GM23248 (cell line): ENCODE results near the gene METTL9. TPM values are rescaled to one million over a fixed set of nuclear protein-coding genes. Genes with fewer than 3 reads are reported as not detected.
"Not testable (repeated sequence)": the region's sequence is repeated elsewhere in the genome, so short reads cannot be mapped to it uniquely, and the experiment has no call there.

Experiments
- DNase-seq: peaks from one replicate; pipeline ENCODE4 v3.0.0-alpha.2; 2015
- H2AFZ ChIP-seq: fragments of 200-600 bp; sonication (generic); 2 replicates; pipeline ENCODE4 v1.6.1; 2016; ENCODE audit warnings: antibody characterized with exemption
- H3F3A ChIP-seq: fragments of 200-600 bp; sonication (generic); 2 replicates; pipeline ENCODE4 v1.6.1; 2016; ENCODE audit warnings: mild to moderate bottlenecking, antibody characterized with exemption, mixed run types; ENCODE audit not compliant: insufficient read depth
- H3K27ac ChIP-seq: fragments of 200-600 bp; sonication (generic); 2 replicates; pipeline ENCODE4 v1.5.1; 2016; ENCODE audit warnings: mild to moderate bottlenecking
- H3K27me3 ChIP-seq: fragments of 200-600 bp; sonication (generic); replicated peaks from 2 replicates; pipeline ENCODE4 v1.6.1; 2016; ENCODE audit warnings: mild to moderate bottlenecking; ENCODE audit not compliant: insufficient read depth
- H3K36me3 ChIP-seq: fragments of 200-600 bp; sonication (generic); 2 replicates; pipeline ENCODE4 v1.6.1; 2016; ENCODE audit warnings: low read depth, mild to moderate bottlenecking
- H3K4me1 ChIP-seq: fragments of 200-600 bp; sonication (generic); 2 replicates; pipeline ENCODE4 v1.6.1; 2016; ENCODE audit warnings: mild to moderate bottlenecking; ENCODE audit not compliant: insufficient read depth
- H3K4me2 ChIP-seq: fragments of 200-600 bp; sonication (generic); one replicate; pipeline ENCODE4 v1.6.1; 2016; ENCODE audit warnings: mild to moderate bottlenecking; ENCODE audit not compliant: unreplicated experiment
- H3K4me3 ChIP-seq: fragments of 200-600 bp; sonication (generic); 2 replicates; pipeline ENCODE4 v1.5.1; 2016; ENCODE audit warnings: mild to moderate bottlenecking
- H3K79me2 ChIP-seq: fragments of 200-600 bp; sonication (generic); 2 replicates; pipeline ENCODE4 v1.6.1; 2016; ENCODE audit warnings: mild to moderate bottlenecking; ENCODE audit not compliant: insufficient read depth
- H3K9ac ChIP-seq: fragments of 200-600 bp; sonication (generic); 2 replicates; pipeline ENCODE4 v1.6.1; 2016; ENCODE audit warnings: mild to moderate bottlenecking
- H3K9me2 ChIP-seq: fragments of 200-600 bp; sonication (generic); 2 replicates; pipeline ENCODE4 v1.6.1; 2016; ENCODE audit warnings: mixed run types, mild to moderate bottlenecking, moderate library complexity; ENCODE audit not compliant: insufficient read depth
- H3K9me3 ChIP-seq: fragments of 200-600 bp; sonication (generic); one replicate; pipeline ENCODE4 v1.6.1; 2017; ENCODE audit warnings: low read depth
- H4K20me1 ChIP-seq: fragments of 200-600 bp; sonication (generic); 2 replicates; pipeline ENCODE4 v1.6.0; 2016; ENCODE audit not compliant: insufficient read depth
- EZH2 ChIP-seq: fragments of 200-600 bp; sonication (generic); IDR thresholded peaks from 2 replicates; pipeline ENCODE4 v1.6.1; 2018; ENCODE audit warnings: antibody characterized with exemption, mild to moderate bottlenecking; ENCODE audit not compliant: insufficient read depth, poor library complexity, severe bottlenecking
- EZH2phosphoT487 ChIP-seq: fragments of 200-600 bp; sonication (generic); IDR thresholded peaks from 2 replicates; pipeline ENCODE4 v1.6.1; 2018; ENCODE audit warnings: antibody characterized with exemption, moderate library complexity, mild to moderate bottlenecking, low read depth; ENCODE audit not compliant: insufficient read depth
- WGBS, 2 experiments: methylation state at CpG; one replicate each; pipeline ENCODE4 v1.1.6; 2015 to 2017; ENCODE audit warnings: low lambda C conversion rate in 2 of 2, low coverage in 1 of 2; ENCODE audit errors: missing lambda C conversion rate in 2 of 2; 5-methylcytosine and 5-hydroxymethylcytosine counted together
- in situ Hi-C: fragments of 300-500 bp; cut with MboI; formaldehyde crosslinking; loops from 2 replicates; pipeline ENCODE4 v1.15.0; 2020
- polyA plus RNA-seq: library from polyadenylated mRNA; unstranded; fragments of >200 nt; fragmentation: Nextera tagmentation; extraction: Ambion mirVana; gene quantifications from 2 replicates; pipeline ENCODE4 v1.2.1, GENCODE V29; 2016
- total RNA-seq: library from RNA; depleted of rRNA; stranded (reverse); fragments of >200 nt; shearing (Covaris generic); gene quantifications from 2 replicates; pipeline ENCODE4 v1.2.3, GENCODE V29; 2014

METTL9 gene
- total and polyA plus RNA-seq, 2 experiments from 2014 or later, result 273 to 326 TPM

DNA sequence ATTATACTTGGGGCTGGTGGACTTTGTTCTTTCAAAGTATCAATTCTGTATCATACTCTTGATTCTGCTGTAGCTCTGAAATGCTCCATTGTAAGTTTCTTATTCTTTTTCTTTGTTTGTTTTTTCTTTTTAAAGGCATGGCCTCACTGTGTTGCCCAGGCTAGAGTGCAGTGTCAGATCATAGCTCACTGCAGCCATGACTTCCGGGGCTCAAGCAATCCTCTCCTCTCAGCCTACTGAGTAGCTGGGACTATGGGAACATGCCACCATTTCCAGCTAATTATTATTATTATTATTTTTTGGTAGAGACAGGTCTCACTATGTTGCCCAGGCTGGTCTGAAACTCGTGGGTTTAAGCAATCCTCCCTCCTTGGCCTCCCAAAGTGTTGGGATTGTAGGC, 38.9 kb upstream of the METTL9 start:
- DNase-seq, result no peak
- no peaks in the 10 kb centered on the region for H4K20me1 ChIP-seq
- H3K9ac ChIP-seq, result no peak overlapping the region
- no peak for TF ChIP-seq EZH2
- TF ChIP-seq EZH2phosphoT487, result no peak
- no peaks in the 10 kb centered on the region for H3K79me2 ChIP-seq
- no peak overlapping the region for H3K4me2 ChIP-seq
- no peaks in the 10 kb centered on the region for H3K27me3 ChIP-seq
- H3K4me3 ChIP-seq, result no peak overlapping the region
- 88 to 91% methylated on average over 2 of the region's 2 CpGs for WGBS, 2 experiments
- no peaks in the 10 kb centered on the region for H3K9me3 ChIP-seq
- H3F3A ChIP-seq, result peaks cover 4% of the 10 kb centered on the region; the same call in 1 of the 2 replicates
- peaks cover 5% of the 10 kb centered on the region; the same call in 1 of the 2 replicates for H3K4me1 ChIP-seq
- in situ Hi-C loops, result no loop called here
- H3K36me3 ChIP-seq, result no peaks in the 10 kb centered on the region
- H3K9me2 ChIP-seq, result no peaks in the 10 kb centered on the region
- no peak overlapping the region for H3K27ac ChIP-seq
- H2AFZ ChIP-seq, result no peak overlapping the region

DNA sequence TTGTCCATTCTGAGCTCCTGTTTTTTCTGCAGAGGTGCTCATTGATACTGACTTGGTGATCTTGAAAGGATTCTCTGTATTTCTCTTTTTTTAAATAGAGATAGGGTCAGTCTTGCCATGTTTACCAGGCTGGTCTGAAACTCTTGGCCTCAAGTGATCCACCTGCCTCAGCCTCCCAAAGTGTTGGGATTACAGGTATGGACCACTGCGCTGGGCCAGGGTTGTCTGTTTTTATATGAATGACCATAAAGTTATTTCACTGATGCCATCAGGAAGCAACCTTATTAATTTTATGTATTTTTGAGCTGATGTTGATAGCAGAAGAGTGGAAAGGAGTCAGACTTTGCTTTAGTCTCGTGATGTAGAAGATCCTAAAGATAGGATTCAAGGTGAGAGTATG, 35.7 kb upstream of the METTL9 start:
- H3K9me3 ChIP-seq, result no peaks in the 10 kb centered on the region
- no peak overlapping the region for H3K4me3 ChIP-seq
- no peaks in the 10 kb centered on the region for H3K36me3 ChIP-seq
- no peaks in the 10 kb centered on the region for H3K79me2 ChIP-seq
- no peak overlapping the region for H3K4me2 ChIP-seq
- no peak overlapping the region for H3K27ac ChIP-seq
- no peak overlapping the region for H2AFZ ChIP-seq
- no peaks in the 10 kb centered on the region for H4K20me1 ChIP-seq
- H3K4me1 ChIP-seq, result no peaks in the 10 kb centered on the region
- WGBS, 2 experiments, result 90 to 93% methylated on average over 2 of the region's 2 CpGs
- TF ChIP-seq EZH2, result no peak
- TF ChIP-seq EZH2phosphoT487, result no peak
- no peaks in the 10 kb centered on the region for H3K9me2 ChIP-seq
- in situ Hi-C loops, result no loop called here
- DNase-seq, result no peak
- H3K27me3 ChIP-seq, result no peaks in the 10 kb centered on the region
- H3K9ac ChIP-seq, result no peak overlapping the region
- H3F3A ChIP-seq, result no peaks in the 10 kb centered on the region

DNA sequence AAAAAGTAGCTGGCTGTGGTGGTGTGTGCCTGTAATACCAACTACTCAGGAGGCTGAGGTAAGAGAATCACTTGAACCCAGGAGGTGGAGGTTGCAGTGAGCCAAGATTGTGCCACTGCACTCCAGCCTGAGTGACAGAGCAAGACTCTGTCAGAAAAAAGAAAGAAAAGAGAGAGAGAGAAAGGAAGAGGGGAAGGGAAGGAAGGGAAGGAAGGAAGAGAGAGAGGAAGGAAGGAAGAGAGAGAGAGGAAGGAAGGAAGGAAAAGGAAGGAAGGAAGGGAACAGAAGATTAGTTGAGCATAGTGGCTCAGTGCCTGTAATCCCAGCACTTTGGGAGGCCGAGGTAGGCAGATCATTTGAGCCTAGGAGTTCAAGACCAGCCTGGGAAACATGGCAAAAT, 35.0 kb upstream of the METTL9 start:
- H3K27me3 ChIP-seq, H3K79me2 ChIP-seq, H3K36me3 ChIP-seq, H3K4me3 ChIP-seq, H3K4me2 ChIP-seq, H3K27ac ChIP-seq, H3F3A ChIP-seq, H3K9ac ChIP-seq, in situ Hi-C loops, H3K9me2 ChIP-seq, H3K4me1 ChIP-seq, H3K9me3 ChIP-seq, H4K20me1 ChIP-seq, DNase-seq, H2AFZ ChIP-seq: not testable (repeated sequence)
- 75 to 83% methylated on average over 1 of the region's 1 CpG for WGBS, 2 experiments

DNA sequence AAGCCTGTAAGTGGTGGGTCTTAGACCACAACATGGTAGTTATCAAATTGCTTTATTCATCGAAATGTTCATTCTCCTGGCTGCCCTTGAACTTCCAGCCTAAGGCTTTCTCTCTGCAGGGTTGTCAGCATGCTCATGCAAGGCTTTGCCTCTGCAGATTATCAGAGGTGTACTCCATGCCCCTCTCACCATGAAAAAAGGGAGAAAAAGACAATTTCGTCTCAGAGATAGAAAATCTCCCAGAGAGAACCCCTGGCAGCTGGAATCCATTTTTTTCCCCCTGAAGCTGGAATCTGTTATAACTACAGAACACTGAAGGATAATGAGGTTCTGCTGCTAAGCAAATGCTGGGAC, 33.9 kb upstream of the METTL9 start:
- Histone ChIP-seq H3K4me2 (no peak overlapping the region), H3F3A (no peaks in the 10 kb centered on the region), H3K79me2 (no peaks in the 10 kb centered on the region), H3K27me3 (no peaks in the 10 kb centered on the region), H3K4me3 (no peak overlapping the region), H3K27ac (no peak overlapping the region), H3K9me2 (no peaks in the 10 kb centered on the region), H4K20me1 (no peaks in the 10 kb centered on the region), H3K4me1 (no peaks in the 10 kb centered on the region), H3K9ac (no peak overlapping the region), H3K9me3 (no peaks in the 10 kb centered on the region), H2AFZ (no peak overlapping the region), H3K36me3 (no peaks in the 10 kb centered on the region)
- no peak for TF ChIP-seq EZH2phosphoT487
- TF ChIP-seq EZH2, result no peak
- WGBS, 2 experiments, result 71 to 87% methylated on average over 2 of the region's 2 CpGs
- in situ Hi-C loops, result no loop called here
- DNase-seq, result no peak
